K562 (cell line): ENCODE results near the gene DYNC2LI1. TPM values are rescaled to one million over a fixed set of nuclear protein-coding genes. Genes with fewer than 3 reads are reported as not detected.
A peak's percentile ranks its signal among the peaks of the same experiment; 100 is the strongest.

Experiments
- ATF7 ChIP-seq: fragments of 450-650 bp; IDR thresholded peaks from 2 replicates; pipeline ENCODE4 v1.7.1; 2014; ENCODE audit warnings: mild to moderate bottlenecking, moderate library complexity
- DIDO1 ChIP-seq: fragments of 450-650 bp; IDR thresholded peaks from 2 replicates; pipeline ENCODE4 v1.6.1; 2016; ENCODE audit warnings: low read depth, missing biosample characterization, missing genetic modification characterization
- ESRRB ChIP-seq: fragments of 250-450 bp; sonication (Bioruptor Pico); IDR thresholded peaks from 2 replicates; pipeline ENCODE4 v1.5.0; 2020; ENCODE audit warnings: mild to moderate bottlenecking, moderate library complexity, borderline replicate concordance
- HDGF ChIP-seq: fragments of 450-650 bp; IDR thresholded peaks from 2 replicates; pipeline ENCODE4 v1.6.1; 2016
- KLF16 ChIP-seq: IDR thresholded peaks from 2 replicates; pipeline ENCODE4 v1.6.1; 2016; ENCODE audit warnings: antibody characterized with exemption
- SMAD1 ChIP-seq: fragments of 150-350 bp; IDR thresholded peaks from 2 replicates; pipeline ENCODE4 v1.6.1; 2014; ENCODE audit warnings: low read length, low read depth; ENCODE audit not compliant: partially characterized antibody
- TOE1 ChIP-seq, 2 experiments: fragments of 450-650 bp in 1 of 2; sonication (generic) in 1 of 2; formaldehyde crosslinking in 1 of 2; IDR thresholded peaks; 2 replicates each; pipeline versions ENCODE4 v1.7.1 to v1.8.0; 2016 to 2022; ENCODE audit warnings: borderline replicate concordance in 2 of 2, mild to moderate bottlenecking in 2 of 2, antibody characterized with exemption in 1 of 2, inconsistent platforms in 1 of 2, low read depth in 1 of 2, missing genetic modification reagents in 1 of 2, moderate library complexity in 1 of 2
- ZFPM2 ChIP-seq: fragments of 250-450 bp; sonication (Bioruptor Pico); IDR thresholded peaks from 2 replicates; pipeline ENCODE4 v1.5.1; 2022; ENCODE audit warnings: mild to moderate bottlenecking
- ZNF766 ChIP-seq: fragments of 200-800 bp; sonication (Bioruptor generic); conservative IDR thresholded peaks from 2 replicates; pipeline ENCODE4 v1.6.1; 2016; ENCODE audit warnings: missing genetic modification characterization, missing compliant biosample characterization
- ZSCAN29 ChIP-seq: fragments of 450-650 bp; IDR thresholded peaks from 2 replicates; pipeline ENCODE4 v1.6.1; 2017
- polyA plus RNA-seq, 8 experiments: library from polyadenylated mRNA; depleted of rRNA in 4 of 8; stranded (reverse) in 5 of 8; unstranded in 3 of 8; fragments of >200 nt; fragmentation: Nextera tagmentation in 2 of 8; fragmentation: Illumina TruSeq in 1 of 8; extraction: Ambion mirVana in 2 of 8; extraction: Trizol in 1 of 8; gene quantifications; 2 replicates each; pipeline versions ENCODE4 v1.2.1 to v1.2.3, GENCODE V29; 2011 to 2014; ENCODE audit warnings: inconsistent platforms in 1 of 8, missing spikeins in 1 of 8
- total RNA-seq, 7 experiments: library from RNA; depleted of rRNA in 6 of 7; stranded (reverse); fragments of >200 nt in 6 of 7; fragmentation: Illumina TruSeq in 2 of 7; extraction: Trizol in 2 of 7; gene quantifications; 2 replicates each; pipeline versions ENCODE4 v1.2.1 to v1.2.3, GENCODE V29; 2011 to 2021; ENCODE audit warnings: low replicate concordance in 1 of 7
- TF ChIP-seq, protein P1 (sequence below): fragments of 250-450 bp; sonication (Bioruptor Pico); IDR thresholded peaks from 2 replicates; pipeline ENCODE4 v1.5.0; 2020; ENCODE audit warnings: mild to moderate bottlenecking
- TF ChIP-seq, protein P2 (sequence below): sonication (generic); formaldehyde crosslinking; IDR thresholded peaks from 2 replicates; pipeline ENCODE4 v1.8.0; 2023; ENCODE audit warnings: mild to moderate bottlenecking, missing genetic modification reagents
- TF ChIP-seq, protein P3 (sequence below): sonication (generic); formaldehyde crosslinking; IDR thresholded peaks from 2 replicates; pipeline ENCODE4 v1.8.1; 2023; ENCODE audit warnings: mild to moderate bottlenecking, missing genetic modification reagents
- TF ChIP-seq, protein P4 (sequence below): sonication (generic); formaldehyde crosslinking; IDR thresholded peaks from 2 replicates; pipeline ENCODE4 v1.8.0; 2022; ENCODE audit warnings: mild to moderate bottlenecking, missing genetic modification reagents
- TF ChIP-seq, protein P5 (sequence below), 2 experiments: IDR thresholded peaks; 2 replicates each; pipeline ENCODE4 v1.6.1; 2011; ENCODE audit warnings: borderline replicate concordance in 1 of 2, control low read depth in 1 of 2, low read depth in 1 of 2, low read length in 1 of 2, mild to moderate bottlenecking in 1 of 2, mixed read lengths in 1 of 2, moderate library complexity in 1 of 2; ENCODE audit not compliant: insufficient read depth in 1 of 2, insufficient read length in 1 of 2, poor library complexity in 1 of 2, severe bottlenecking in 1 of 2; ENCODE audit errors: extremely low read depth in 1 of 2
- TF ChIP-seq, protein P6 (sequence below): fragments of 450-650 bp; formaldehyde crosslinking; IDR thresholded peaks from 2 replicates; pipeline ENCODE4 v1.4.0; 2020; ENCODE audit warnings: mild to moderate bottlenecking, mixed read lengths

The DYNC2LI1 gene
- total and polyA plus RNA-seq, 9 of the 15 experiments (the other 6 are each of a cell fraction or from before 2014, with no cell fraction given) = 12.5 to 42.2 (median 25.8) TPM

DNA sequence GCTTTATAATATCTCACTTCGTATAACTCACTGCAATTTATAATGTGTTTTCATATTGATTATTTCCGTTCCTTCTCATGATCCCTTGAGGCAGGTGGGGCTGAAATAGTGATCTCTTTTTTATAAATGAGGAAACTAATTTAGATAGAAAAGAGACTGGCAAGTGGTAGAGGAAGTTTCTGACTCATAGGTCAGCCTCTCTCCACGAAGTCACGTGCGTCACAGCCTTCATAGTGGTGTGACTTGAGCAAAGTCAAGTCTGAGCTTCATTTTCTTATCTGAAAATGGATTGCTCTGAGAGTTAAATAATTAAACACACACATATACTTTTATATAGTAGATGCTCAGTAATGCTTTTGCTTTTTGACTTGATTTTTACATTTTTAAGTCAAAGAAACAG, 44.9 kb downstream of the DYNC2LI1 start (continued):
- TF ChIP-seq ZSCAN29 = no peak
- 0 out of 2 replicates have a peak, but pooled peaks have one; percentile 8 for TF ChIP-seq ATF7
- TF ChIP-seq DIDO1 (tag) = no peak
- TF ChIP-seq SMAD1 = no peak
- TF ChIP-seq, protein P1, sequence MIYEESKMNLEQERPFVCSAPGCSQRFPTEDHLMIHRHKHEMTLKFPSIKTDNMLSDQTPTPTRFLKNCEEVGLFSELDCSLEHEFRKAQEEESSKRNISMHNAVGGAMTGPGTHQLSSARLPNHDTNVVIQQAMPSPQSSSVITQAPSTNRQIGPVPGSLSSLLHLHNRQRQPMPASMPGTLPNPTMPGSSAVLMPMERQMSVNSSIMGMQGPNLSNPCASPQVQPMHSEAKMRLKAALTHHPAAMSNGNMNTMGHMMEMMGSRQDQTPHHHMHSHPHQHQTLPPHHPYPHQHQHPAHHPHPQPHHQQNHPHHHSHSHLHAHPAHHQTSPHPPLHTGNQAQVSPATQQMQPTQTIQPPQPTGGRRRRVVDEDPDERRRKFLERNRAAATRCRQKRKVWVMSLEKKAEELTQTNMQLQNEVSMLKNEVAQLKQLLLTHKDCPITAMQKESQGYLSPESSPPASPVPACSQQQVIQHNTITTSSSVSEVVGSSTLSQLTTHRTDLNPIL (CRISPR knock-in tag) = no peak
- TF ChIP-seq, protein P2, sequence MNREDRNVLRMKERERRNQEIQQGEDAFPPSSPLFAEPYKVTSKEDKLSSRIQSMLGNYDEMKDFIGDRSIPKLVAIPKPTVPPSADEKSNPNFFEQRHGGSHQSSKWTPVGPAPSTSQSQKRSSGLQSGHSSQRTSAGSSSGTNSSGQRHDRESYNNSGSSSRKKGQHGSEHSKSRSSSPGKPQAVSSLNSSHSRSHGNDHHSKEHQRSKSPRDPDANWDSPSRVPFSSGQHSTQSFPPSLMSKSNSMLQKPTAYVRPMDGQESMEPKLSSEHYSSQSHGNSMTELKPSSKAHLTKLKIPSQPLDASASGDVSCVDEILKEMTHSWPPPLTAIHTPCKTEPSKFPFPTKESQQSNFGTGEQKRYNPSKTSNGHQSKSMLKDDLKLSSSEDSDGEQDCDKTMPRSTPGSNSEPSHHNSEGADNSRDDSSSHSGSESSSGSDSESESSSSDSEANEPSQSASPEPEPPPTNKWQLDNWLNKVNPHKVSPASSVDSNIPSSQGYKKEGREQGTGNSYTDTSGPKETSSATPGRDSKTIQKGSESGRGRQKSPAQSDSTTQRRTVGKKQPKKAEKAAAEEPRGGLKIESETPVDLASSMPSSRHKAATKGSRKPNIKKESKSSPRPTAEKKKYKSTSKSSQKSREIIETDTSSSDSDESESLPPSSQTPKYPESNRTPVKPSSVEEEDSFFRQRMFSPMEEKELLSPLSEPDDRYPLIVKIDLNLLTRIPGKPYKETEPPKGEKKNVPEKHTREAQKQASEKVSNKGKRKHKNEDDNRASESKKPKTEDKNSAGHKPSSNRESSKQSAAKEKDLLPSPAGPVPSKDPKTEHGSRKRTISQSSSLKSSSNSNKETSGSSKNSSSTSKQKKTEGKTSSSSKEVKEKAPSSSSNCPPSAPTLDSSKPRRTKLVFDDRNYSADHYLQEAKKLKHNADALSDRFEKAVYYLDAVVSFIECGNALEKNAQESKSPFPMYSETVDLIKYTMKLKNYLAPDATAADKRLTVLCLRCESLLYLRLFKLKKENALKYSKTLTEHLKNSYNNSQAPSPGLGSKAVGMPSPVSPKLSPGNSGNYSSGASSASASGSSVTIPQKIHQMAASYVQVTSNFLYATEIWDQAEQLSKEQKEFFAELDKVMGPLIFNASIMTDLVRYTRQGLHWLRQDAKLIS (CRISPR knock-in tag) = no peak
- TF ChIP-seq, protein P3, sequence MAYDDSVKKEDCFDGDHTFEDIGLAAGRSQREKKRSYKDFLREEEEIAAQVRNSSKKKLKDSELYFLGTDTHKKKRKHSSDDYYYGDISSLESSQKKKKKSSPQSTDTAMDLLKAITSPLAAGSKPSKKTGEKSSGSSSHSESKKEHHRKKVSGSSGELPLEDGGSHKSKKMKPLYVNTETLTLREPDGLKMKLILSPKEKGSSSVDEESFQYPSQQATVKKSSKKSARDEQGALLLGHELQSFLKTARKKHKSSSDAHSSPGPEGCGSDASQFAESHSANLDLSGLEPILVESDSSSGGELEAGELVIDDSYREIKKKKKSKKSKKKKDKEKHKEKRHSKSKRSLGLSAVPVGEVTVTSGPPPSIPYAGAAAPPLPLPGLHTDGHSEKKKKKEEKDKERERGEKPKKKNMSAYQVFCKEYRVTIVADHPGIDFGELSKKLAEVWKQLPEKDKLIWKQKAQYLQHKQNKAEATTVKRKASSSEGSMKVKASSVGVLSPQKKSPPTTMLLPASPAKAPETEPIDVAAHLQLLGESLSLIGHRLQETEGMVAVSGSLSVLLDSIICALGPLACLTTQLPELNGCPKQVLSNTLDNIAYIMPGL = no peak
- TF ChIP-seq HDGF = no peak
- TF ChIP-seq, protein P4, sequence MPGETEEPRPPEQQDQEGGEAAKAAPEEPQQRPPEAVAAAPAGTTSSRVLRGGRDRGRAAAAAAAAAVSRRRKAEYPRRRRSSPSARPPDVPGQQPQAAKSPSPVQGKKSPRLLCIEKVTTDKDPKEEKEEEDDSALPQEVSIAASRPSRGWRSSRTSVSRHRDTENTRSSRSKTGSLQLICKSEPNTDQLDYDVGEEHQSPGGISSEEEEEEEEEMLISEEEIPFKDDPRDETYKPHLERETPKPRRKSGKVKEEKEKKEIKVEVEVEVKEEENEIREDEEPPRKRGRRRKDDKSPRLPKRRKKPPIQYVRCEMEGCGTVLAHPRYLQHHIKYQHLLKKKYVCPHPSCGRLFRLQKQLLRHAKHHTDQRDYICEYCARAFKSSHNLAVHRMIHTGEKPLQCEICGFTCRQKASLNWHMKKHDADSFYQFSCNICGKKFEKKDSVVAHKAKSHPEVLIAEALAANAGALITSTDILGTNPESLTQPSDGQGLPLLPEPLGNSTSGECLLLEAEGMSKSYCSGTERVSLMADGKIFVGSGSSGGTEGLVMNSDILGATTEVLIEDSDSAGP (CRISPR knock-in tag) = no peak
- TF ChIP-seq KLF16 = no peak
- TF ChIP-seq, protein P5, sequence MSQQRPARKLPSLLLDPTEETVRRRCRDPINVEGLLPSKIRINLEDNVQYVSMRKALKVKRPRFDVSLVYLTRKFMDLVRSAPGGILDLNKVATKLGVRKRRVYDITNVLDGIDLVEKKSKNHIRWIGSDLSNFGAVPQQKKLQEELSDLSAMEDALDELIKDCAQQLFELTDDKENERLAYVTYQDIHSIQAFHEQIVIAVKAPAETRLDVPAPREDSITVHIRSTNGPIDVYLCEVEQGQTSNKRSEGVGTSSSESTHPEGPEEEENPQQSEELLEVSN (IDR thresholded peaks at IDR 0.05; ENCODE audit: borderline replicate concordance in 1 of 2, extremely low read depth in 1 of 2, insufficient read depth in 1 of 2, insufficient read length in 1 of 2, low read depth in 1 of 2, low read length in 1 of 2, poor library complexity in 1 of 2, severe bottlenecking in 1 of 2) = peak in 1 of 2 experiments; percentile 30
- TF ChIP-seq ESRRB (CRISPR knock-in tag) = no peak
- TF ChIP-seq TOE1 (IDR thresholded peaks at IDR 0.05; ENCODE audit: borderline replicate concordance) = peak; percentile 69; the same call in 1 of the 2 replicates
- TF ChIP-seq TOE1 (CRISPR knock-in tag; IDR thresholded peaks at IDR 0.05; ENCODE audit: borderline replicate concordance, low read depth) = no peak
- TF ChIP-seq, protein P6, sequence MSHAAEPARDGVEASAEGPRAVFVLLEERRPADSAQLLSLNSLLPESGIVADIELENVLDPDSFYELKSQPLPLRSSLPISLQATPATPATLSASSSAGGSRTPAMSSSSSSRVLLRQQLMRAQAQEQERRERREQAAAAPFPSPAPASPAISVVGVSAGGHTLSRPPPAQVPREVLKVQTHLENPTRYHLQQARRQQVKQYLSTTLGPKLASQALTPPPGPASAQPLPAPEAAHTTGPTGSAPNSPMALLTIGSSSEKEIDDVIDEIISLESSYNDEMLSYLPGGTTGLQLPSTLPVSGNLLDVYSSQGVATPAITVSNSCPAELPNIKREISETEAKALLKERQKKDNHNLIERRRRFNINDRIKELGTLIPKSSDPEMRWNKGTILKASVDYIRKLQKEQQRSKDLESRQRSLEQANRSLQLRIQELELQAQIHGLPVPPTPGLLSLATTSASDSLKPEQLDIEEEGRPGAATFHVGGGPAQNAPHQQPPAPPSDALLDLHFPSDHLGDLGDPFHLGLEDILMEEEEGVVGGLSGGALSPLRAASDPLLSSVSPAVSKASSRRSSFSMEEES (CRISPR knock-in tag) = peak; percentile 83
- TF ChIP-seq ZNF766 (CRISPR knock-in tag) = no peak
- TF ChIP-seq ZFPM2 (CRISPR knock-in tag) = no peak
